Measurements from ENCODE around the gene TEX22.

Gene TEX22

GRCh38 chr14:105409364-105409763 is 11.0 kb downstream of the TEX22 start:
- Histone ChIP-seq H4K20me1 (ENCODE audit: insufficient read depth, low read length, poor library complexity, severe bottlenecking) (no peaks in the 10 kb centered on the region), H3K9me3 (ENCODE audit: insufficient read depth, low read depth, low read length) (no peaks in the 10 kb centered on the region), H2AFZ (ENCODE audit: low read length) (no peak overlapping the region), H3K4me3 (ENCODE audit: low read length, poor library complexity, severe bottlenecking) (no peak overlapping the region), H3K9ac (ENCODE audit: low read depth, low read length, poor library complexity, severe bottlenecking) (no peak overlapping the region), H3K79me2 (ENCODE audit: insufficient read depth, low read length) (no peaks in the 10 kb centered on the region), H3K36me3 (ENCODE audit: insufficient read depth, low read length) (no peaks in the 10 kb centered on the region), H3K4me1 (ENCODE audit: insufficient read depth, low read length, poor library complexity, severe bottlenecking) (no peaks in the 10 kb centered on the region), H3F3A (ENCODE audit: low read depth) (no peaks in the 10 kb centered on the region), H3K27me3 (ENCODE audit: insufficient read depth, low read length, poor library complexity, severe bottlenecking) (no peaks in the 10 kb centered on the region), H3K9me2 (replicated peaks; ENCODE audit: low read depth, low read length) (no peaks in the 10 kb centered on the region), H3K4me2 (ENCODE audit: low read depth, low read length, poor library complexity, severe bottlenecking) (no peak overlapping the region)
- no peak for TF ChIP-seq EZH2phosphoT487 (IDR thresholded peaks at IDR 0.05; ENCODE audit: borderline replicate concordance)
- no peak for TF ChIP-seq CTCF (conservative IDR thresholded peaks at IDR 0.05; ENCODE audit: low read length)

- H3F3A ChIP-seq (ENCODE audit: low read depth) = no peaks in the 10 kb centered on the region
- no peaks in the 10 kb centered on the region for H3K27me3 ChIP-seq (ENCODE audit: insufficient read depth, low read length, poor library complexity, severe bottlenecking)
- H3K9me2 ChIP-seq (replicated peaks; ENCODE audit: low read depth, low read length) = no peaks in the 10 kb centered on the region
- H3K36me3 ChIP-seq (ENCODE audit: insufficient read depth, low read length) = no peaks in the 10 kb centered on the region
- H3K9ac ChIP-seq (ENCODE audit: low read depth, low read length, poor library complexity, severe bottlenecking) = no peak overlapping the region
- H3K9me3 ChIP-seq (ENCODE audit: insufficient read depth, low read depth, low read length) = no peaks in the 10 kb centered on the region
- H2AFZ ChIP-seq (ENCODE audit: low read length) = no peak overlapping the region
- no peak overlapping the region for H3K4me3 ChIP-seq (ENCODE audit: low read length, poor library complexity, severe bottlenecking)
- no peaks in the 10 kb centered on the region for H3K79me2 ChIP-seq (ENCODE audit: insufficient read depth, low read length)
- no peaks in the 10 kb centered on the region for H4K20me1 ChIP-seq (ENCODE audit: insufficient read depth, low read length, poor library complexity, severe bottlenecking)
- H3K4me2 ChIP-seq (ENCODE audit: low read depth, low read length, poor library complexity, severe bottlenecking) = no peak overlapping the region
- peaks cover 4% of the 10 kb centered on the region for H3K4me1 ChIP-seq (ENCODE audit: insufficient read depth, low read length, poor library complexity, severe bottlenecking)
- TF ChIP-seq CTCF (conservative IDR thresholded peaks at IDR 0.05; ENCODE audit: low read length) (no peak), EZH2phosphoT487 (IDR thresholded peaks at IDR 0.05; ENCODE audit: borderline replicate concordance) (no peak)
Measured at GRCh38 chr14:105410642-105411016, 12.3 kb downstream of the TEX22 start.

DNA sequence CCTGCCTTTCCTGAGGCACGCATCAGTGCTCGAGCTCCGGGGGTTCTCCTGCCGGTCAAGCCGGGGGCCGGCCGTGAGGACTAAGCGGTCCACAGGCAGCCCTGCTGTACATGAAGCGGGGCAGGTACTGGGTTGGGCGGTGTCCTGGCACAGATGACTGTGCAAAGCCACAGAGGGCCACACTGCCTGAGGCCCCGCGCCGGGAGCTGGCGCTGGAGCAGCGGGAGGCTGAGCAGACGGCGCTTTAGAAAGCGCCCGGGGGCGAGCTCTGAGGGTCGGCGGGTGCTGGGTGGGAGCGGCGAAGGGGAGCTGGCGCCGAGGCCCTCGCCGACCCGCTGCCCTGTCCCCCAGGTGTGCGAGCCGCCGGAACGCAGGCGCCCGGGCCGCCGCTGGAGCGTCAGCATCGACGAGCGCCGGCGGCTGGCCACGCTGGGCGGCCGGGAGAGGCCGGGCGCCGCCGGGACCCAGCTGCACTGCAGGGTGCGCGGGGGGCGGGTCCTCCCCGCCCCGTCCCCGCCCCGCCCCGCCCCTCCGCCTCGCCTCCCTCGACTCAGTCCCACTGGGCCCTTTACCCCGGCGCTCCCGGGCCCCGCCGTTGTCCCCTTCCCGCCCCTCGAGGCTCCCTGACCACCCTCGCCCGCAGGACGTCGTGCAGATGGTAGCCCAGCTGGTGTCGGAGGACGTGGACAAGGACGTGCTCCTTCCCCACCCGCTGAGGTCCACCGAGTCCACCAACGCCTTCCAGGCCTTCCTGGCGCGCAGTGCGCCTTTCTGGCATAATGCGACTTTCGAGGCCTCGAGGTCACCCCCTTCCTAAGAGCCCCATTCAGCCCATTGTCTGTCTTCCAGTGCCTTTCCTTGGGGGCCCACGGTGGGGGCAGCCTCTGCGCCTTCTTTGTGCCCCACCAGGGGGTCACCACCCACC is 12.9 kb downstream of the TEX22 start:
- no peaks in the 10 kb centered on the region for H3K9me2 ChIP-seq (replicated peaks; ENCODE audit: low read depth, low read length)
- H3K4me2 ChIP-seq (ENCODE audit: low read depth, low read length, poor library complexity, severe bottlenecking) = no peak overlapping the region
- H3K36me3 ChIP-seq (ENCODE audit: insufficient read depth, low read length) = no peaks in the 10 kb centered on the region
- peaks cover 4% of the 10 kb centered on the region for H3K4me1 ChIP-seq (ENCODE audit: insufficient read depth, low read length, poor library complexity, severe bottlenecking)
- H3K9me3 ChIP-seq (ENCODE audit: insufficient read depth, low read depth, low read length) = no peaks in the 10 kb centered on the region
- H3K27me3 ChIP-seq (ENCODE audit: insufficient read depth, low read length, poor library complexity, severe bottlenecking) = no peaks in the 10 kb centered on the region
- H4K20me1 ChIP-seq (ENCODE audit: insufficient read depth, low read length, poor library complexity, severe bottlenecking) = no peaks in the 10 kb centered on the region
- H3F3A ChIP-seq (ENCODE audit: low read depth) = no peaks in the 10 kb centered on the region
- H3K4me3 ChIP-seq (ENCODE audit: low read length, poor library complexity, severe bottlenecking) = no peak overlapping the region
- no peaks in the 10 kb centered on the region for H3K79me2 ChIP-seq (ENCODE audit: insufficient read depth, low read length)
- no peak overlapping the region for H3K9ac ChIP-seq (ENCODE audit: low read depth, low read length, poor library complexity, severe bottlenecking)
- H2AFZ ChIP-seq (ENCODE audit: low read length) = no peak overlapping the region
- TF ChIP-seq CTCF (conservative IDR thresholded peaks at IDR 0.05; ENCODE audit: low read length) = no peak
- no peak for TF ChIP-seq EZH2phosphoT487 (IDR thresholded peaks at IDR 0.05; ENCODE audit: borderline replicate concordance)

All from Loucy (cell line).